Cardiac muscle cell (in vitro differentiated cells and primary cell): ENCODE measurements around the gene TMEM97. TPM values are rescaled to one million over a fixed set of nuclear protein-coding genes. Genes with fewer than 3 reads are reported as not detected.

Experiments used
- DNase-seq, 2 donors: peaks; one replicate each; pipeline versions ENCODE4 v3.0.0 to v3.0.0-alpha.2; 2010 to 2017; ENCODE audit warnings: low read depth in 1 of 2, low spot score in 1 of 2
- H3K27ac ChIP-seq: fragments of 200-600 bp; sonication (generic); 2 replicates; pipeline ENCODE4 v1.5.1; 2016
- H3K27me3 ChIP-seq: fragments of 200-600 bp; sonication (generic); 2 replicates; pipeline ENCODE4 v1.6.0; 2016; ENCODE audit warnings: control low read depth
- H3K36me3 ChIP-seq: fragments of 200-600 bp; sonication (generic); 2 replicates; pipeline ENCODE4 v1.5.1; 2016; ENCODE audit warnings: control low read depth
- H3K4me1 ChIP-seq: fragments of 200-600 bp; sonication (generic); 2 replicates; pipeline ENCODE4 v1.8.1; 2017; ENCODE audit warnings: low read depth, mild to moderate bottlenecking, mixed run types
- H3K4me3 ChIP-seq: fragments of 200-600 bp; sonication (generic); 2 replicates; pipeline ENCODE4 v1.5.1; 2016; ENCODE audit warnings: mild to moderate bottlenecking
- H3K9me3 ChIP-seq: fragments of 200-600 bp; sonication (generic); 2 replicates; pipeline ENCODE4 v1.5.1; 2017; ENCODE audit warnings: low read depth, mild to moderate bottlenecking, control low read depth
- CTCF ChIP-seq: IDR thresholded peaks from 2 replicates; pipeline ENCODE4 v1.5.1; 2012; ENCODE audit warnings: low read depth, mild to moderate bottlenecking, low read length
- polyA plus RNA-seq: library from polyadenylated mRNA; unstranded; fragments of >200 nt; fragmentation: Nextera tagmentation; extraction: Ambion mirVana; gene quantifications from 2 replicates; pipeline ENCODE4 v1.2.1, GENCODE V29; 2016
- total RNA-seq: library from RNA; depleted of rRNA; stranded (reverse); fragments of >200 nt; gene quantifications from 2 replicates; pipeline ENCODE4 v1.2.3, GENCODE V29; 2016

Gene TMEM97
- total and polyA plus RNA-seq, 2 experiments from 2014 or later, result 40.3 to 140 TPM

- DNase-seq, result no peak
- H3K4me3 ChIP-seq, result no peak overlapping the region
- peaks cover 16% of the 10 kb centered on the region for H3K27me3 ChIP-seq
- peaks cover 12% of the 10 kb centered on the region for H3K4me1 ChIP-seq
- no peak for TF ChIP-seq CTCF
- H3K9me3 ChIP-seq, result no peaks in the 10 kb centered on the region
- peak overlapping the region; percentile 77 for H3K27ac ChIP-seq
- no peaks in the 10 kb centered on the region for H3K36me3 ChIP-seq
Measured at GRCh38 chr17:28368915-28369683, 50.1 kb downstream of the TMEM97 start.

- H3K9me3 ChIP-seq, result no peaks in the 10 kb centered on the region
- DNase-seq, result no peak
- H3K4me1 ChIP-seq, result peaks cover 12% of the 10 kb centered on the region
- no peak overlapping the region for H3K4me3 ChIP-seq
- no peak for TF ChIP-seq CTCF
- H3K27me3 ChIP-seq, result peaks cover 16% of the 10 kb centered on the region
- peak overlapping the region; percentile 77 for H3K27ac ChIP-seq
- no peaks in the 10 kb centered on the region for H3K36me3 ChIP-seq
Measured at GRCh38 chr17:28369684-28370034, 50.7 kb downstream of the TMEM97 start.

GRCh38 chr17:28370035-28370743 is 51.2 kb downstream of the TMEM97 start, which contains the start of gene VTN:
VTN (minus strand) TSS chr17:28370307; CDS start chr17:28370203, 104 bp downstream.
- TF ChIP-seq CTCF, result no peak
- H3K27ac ChIP-seq, result peak within 1 kb of the TSS; percentile 77
- H3K27me3 ChIP-seq, result peaks cover 16% of the 10 kb centered on the region
- H3K4me3 ChIP-seq, result no peak within 1 kb of the TSS
- DNase-seq, result peak; percentile 70 to 91
- peaks cover 12% of the 10 kb centered on the region for H3K4me1 ChIP-seq
- no peaks in the 10 kb centered on the region for H3K36me3 ChIP-seq
- no peaks in the 10 kb centered on the region for H3K9me3 ChIP-seq

GRCh38 chr17:28370744-28371103 is 51.7 kb downstream of the TMEM97 start:
- peak overlapping the region; percentile 77 for H3K27ac ChIP-seq
- H3K36me3 ChIP-seq, result no peaks in the 10 kb centered on the region
- no peak overlapping the region for H3K4me3 ChIP-seq
- no peak for DNase-seq
- H3K9me3 ChIP-seq, result no peaks in the 10 kb centered on the region
- H3K4me1 ChIP-seq, result peaks cover 12% of the 10 kb centered on the region
- peaks cover 16% of the 10 kb centered on the region for H3K27me3 ChIP-seq
- no peak for TF ChIP-seq CTCF

- no peaks in the 10 kb centered on the region for H3K36me3 ChIP-seq
- H3K9me3 ChIP-seq, result no peaks in the 10 kb centered on the region
- peak within 1 kb of the TSS; percentile 77 for H3K27ac ChIP-seq
- TF ChIP-seq CTCF, result no peak
- H3K4me3 ChIP-seq, result peak within 1 kb of the TSS; percentile 22
- peaks cover 12% of the 10 kb centered on the region for H3K4me1 ChIP-seq
- peaks cover 16% of the 10 kb centered on the region for H3K27me3 ChIP-seq
- peak; percentile 95 to 97 for DNase-seq
Measured at GRCh38 chr17:28371245-28372202, 52.5 kb downstream of the TMEM97 start, which contains the start of gene SARM1. SARM1 (plus strand) TSS chr17:28371694; CDS start chr17:28372033, 339 bp downstream.
